Psoas muscle (tissue), 8 donors: ENCODE results near the gene NADSYN1. TPM values are rescaled to one million over a fixed set of nuclear protein-coding genes. Genes with fewer than 3 reads are reported as not detected.

Source experiments
- ATAC-seq, 4 donors: fragments of 200-7000 bp; cut with Tn5 transposase; one replicate each; pipeline ENCODE4 v1.9.1; 2020; ENCODE audit warnings: moderate library complexity in 3 of 4, mild to moderate bottlenecking in 2 of 4
- DNase-seq, 2 donors: peaks; one replicate each; pipeline ENCODE4 v3.0.0-alpha.2; 2020
- H3K27ac ChIP-seq: fragments of 200-600 bp; one replicate; pipeline ENCODE4 v1.8.0; 2022
- H3K27me3 ChIP-seq, 3 donors: fragments of 200-600 bp in 1 of 3; one replicate each; pipeline versions ENCODE4 v1.6.1 to v1.8.0; 2013 to 2022; ENCODE audit warnings: low read length in 2 of 3, mild to moderate bottlenecking in 2 of 3, moderate library complexity in 1 of 3; ENCODE audit not compliant: insufficient read depth in 3 of 3
- H3K36me3 ChIP-seq, 2 donors: fragments of 200-600 bp in 1 of 2; one replicate each; pipeline versions ENCODE4 v1.6.1 to v1.8.0; 2013 to 2022; ENCODE audit warnings: low read depth in 1 of 2, mild to moderate bottlenecking in 1 of 2, moderate library complexity in 1 of 2; ENCODE audit not compliant: insufficient read depth in 1 of 2
- H3K4me1 ChIP-seq: fragments of 200-600 bp; one replicate; pipeline ENCODE4 v1.8.0; 2022
- H3K4me3 ChIP-seq: fragments of 200-600 bp; one replicate; pipeline ENCODE4 v1.8.0; 2022; ENCODE audit warnings: mild to moderate bottlenecking
- H3K9me3 ChIP-seq: fragments of 200-600 bp; one replicate; pipeline ENCODE4 v1.8.0; 2022
- WGBS, 3 donors: extraction: QIAGEN DNeasy Blood & Tissue Kit; methylation state at CpG; one replicate each; pipeline versions ENCODE4 v1.1.6 to v1.1.7; 2013; 5-methylcytosine and 5-hydroxymethylcytosine counted together
- intact Hi-C, 2 donors: fragments of 100-400 bp; cut with DNase I; formaldehyde crosslinking; loops; one replicate each; pipeline versions ENCODE4 v1.11.0 to v1.14.2; 2022
- polyA plus RNA-seq, 3 donors: library from polyadenylated mRNA; stranded (reverse); fragments of 200-250 nt; gene quantifications; one replicate each; pipeline ENCODE4 v1.2.3, GENCODE V29; 2013
- total RNA-seq, 4 donors: library from RNA; stranded (reverse); fragmentation: NEBNext Ultra II Directional in 2 of 4; extraction: Animal tissue kit (Norgen Biotek cat#: 25700) in 2 of 4; gene quantifications; one replicate each; pipeline versions ENCODE4 v1.2.1 to v1.2.4, GENCODE V29; 2021 to 2023
- TF ChIP-seq, protein P1 (sequence below): fragments of 200-600 bp; IDR thresholded peaks from one replicate; pipeline ENCODE4 v1.8.0; 2022; ENCODE audit warnings: antibody characterized with exemption
- donor health status: healthy with polysubstance abuse.
- donor health status: DM: no; HTN: no; CAD: no; lungs with moderate emphysema.
- donor health status: Bipolar disorder and iron deficiency.
- donor health status: healthy.
- donor health status: DM: yes; HTN: yes; CAD: no.
- donor health status: DM: no; HTN: no; CAD: no.
- donor health status: DM: no; HTN: no; CAD: no.
- donor health status: DM: yes; HTN: yes; CAD: no.

The NADSYN1 gene
- total and polyA plus RNA-seq, 7 donors, result 7.8 to 19.3 (median 13.0) TPM

DNA sequence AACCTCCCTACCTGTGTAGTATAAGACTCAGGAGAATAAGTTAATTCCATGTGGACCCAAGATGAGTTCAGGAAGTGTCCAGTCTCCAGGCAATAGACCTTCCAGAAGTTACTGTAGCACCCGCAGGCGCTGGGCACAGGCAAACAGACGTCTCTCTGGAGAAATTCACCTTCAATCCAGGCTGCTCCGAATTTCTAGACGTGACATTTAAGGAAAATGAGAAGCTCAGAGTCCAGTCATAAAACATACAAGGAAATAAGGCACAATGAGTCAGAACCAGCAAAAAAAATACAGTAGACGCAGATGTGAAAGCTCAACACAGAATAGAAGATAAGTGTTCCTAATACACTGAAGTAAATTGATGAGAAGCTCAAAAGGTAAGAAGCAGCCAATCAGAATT, 14.2 kb downstream of the NADSYN1 start:
- 97% methylated on average over 6 of the region's 6 CpGs for WGBS, 3 donors
- Histone ChIP-seq H3K36me3 (peaks cover 0 to 48% of the 10 kb centered on the region in 2 donors), H3K4me1 (no peaks in the 10 kb centered on the region), H3K4me3 (no peak overlapping the region), H3K27ac (no peak overlapping the region), H3K9me3 (no peaks in the 10 kb centered on the region), H3K27me3 (no peaks in the 10 kb centered on the region)
- ATAC-seq (no peak), DNase-seq (no peak)
- TF ChIP-seq, protein P1, sequence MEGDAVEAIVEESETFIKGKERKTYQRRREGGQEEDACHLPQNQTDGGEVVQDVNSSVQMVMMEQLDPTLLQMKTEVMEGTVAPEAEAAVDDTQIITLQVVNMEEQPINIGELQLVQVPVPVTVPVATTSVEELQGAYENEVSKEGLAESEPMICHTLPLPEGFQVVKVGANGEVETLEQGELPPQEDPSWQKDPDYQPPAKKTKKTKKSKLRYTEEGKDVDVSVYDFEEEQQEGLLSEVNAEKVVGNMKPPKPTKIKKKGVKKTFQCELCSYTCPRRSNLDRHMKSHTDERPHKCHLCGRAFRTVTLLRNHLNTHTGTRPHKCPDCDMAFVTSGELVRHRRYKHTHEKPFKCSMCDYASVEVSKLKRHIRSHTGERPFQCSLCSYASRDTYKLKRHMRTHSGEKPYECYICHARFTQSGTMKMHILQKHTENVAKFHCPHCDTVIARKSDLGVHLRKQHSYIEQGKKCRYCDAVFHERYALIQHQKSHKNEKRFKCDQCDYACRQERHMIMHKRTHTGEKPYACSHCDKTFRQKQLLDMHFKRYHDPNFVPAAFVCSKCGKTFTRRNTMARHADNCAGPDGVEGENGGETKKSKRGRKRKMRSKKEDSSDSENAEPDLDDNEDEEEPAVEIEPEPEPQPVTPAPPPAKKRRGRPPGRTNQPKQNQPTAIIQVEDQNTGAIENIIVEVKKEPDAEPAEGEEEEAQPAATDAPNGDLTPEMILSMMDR, result no peak
- intact Hi-C loops, result no loop called here

DNA sequence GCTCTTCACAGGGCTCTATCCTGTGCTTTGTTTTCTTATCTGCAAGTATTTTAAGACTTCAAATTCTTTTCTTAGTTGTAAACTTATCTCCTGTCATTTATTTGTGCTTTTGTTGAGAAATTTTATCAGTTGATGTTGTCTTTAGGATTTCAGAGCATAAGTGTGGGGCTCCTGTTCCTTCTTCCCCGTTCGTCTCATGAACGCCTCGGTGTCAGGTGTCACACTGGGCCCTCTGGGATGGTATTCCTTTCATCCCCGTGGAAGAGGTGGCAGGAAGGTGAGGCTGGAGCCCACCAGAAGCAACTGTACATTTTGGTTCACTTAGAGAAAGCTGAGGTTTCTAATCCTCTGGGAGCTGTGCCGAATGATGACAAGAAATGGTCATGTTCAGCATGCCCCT, 17.9 kb downstream of the NADSYN1 start:
- no peaks in the 10 kb centered on the region for H3K4me1 ChIP-seq
- H3K27ac ChIP-seq, result no peak overlapping the region
- H3K27me3 ChIP-seq, result no peaks in the 10 kb centered on the region
- H3K4me3 ChIP-seq, result no peak overlapping the region
- peaks cover 0 to 63% of the 10 kb centered on the region in 2 donors for H3K36me3 ChIP-seq
- intact Hi-C loops, result no loop called here
- H3K9me3 ChIP-seq, result no peaks in the 10 kb centered on the region
- ATAC-seq (no peak), DNase-seq (no peak)
- 51 to 66% (median 55%) methylated on average over 6 of the region's 6 CpGs for WGBS, 3 donors
- TF ChIP-seq, protein P1, result no peak

DNA sequence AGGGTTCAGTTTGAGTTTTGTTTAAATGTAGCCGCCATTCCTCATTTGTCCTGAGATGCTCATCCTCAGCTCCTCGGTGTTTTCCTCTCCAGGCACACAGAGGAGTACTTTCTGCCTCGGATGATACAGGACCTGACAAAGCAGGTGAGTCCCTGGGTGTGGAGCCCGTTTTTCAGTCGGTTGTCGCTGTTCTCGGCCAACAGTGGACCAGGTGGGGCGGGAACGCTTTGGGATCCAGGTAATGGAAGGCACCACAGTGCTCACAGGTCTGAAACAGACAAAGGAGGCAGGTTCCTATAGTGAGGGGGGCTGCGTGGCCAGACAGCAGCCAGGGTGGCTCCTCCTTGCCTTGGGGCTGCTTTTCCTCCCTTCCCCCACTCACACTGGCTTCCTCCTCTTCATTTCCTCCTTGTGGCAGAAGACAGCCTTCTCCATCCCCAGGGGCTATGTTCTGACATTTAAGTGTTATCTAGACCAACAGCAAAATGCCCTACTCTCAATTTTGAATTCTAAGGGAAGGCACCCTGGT, 19.4 kb downstream of the NADSYN1 start:
- H3K4me3 ChIP-seq, result no peak overlapping the region
- no peak overlapping the region for H3K27ac ChIP-seq
- H3K36me3 ChIP-seq, result peaks cover 0 to 72% of the 10 kb centered on the region in 2 donors
- intact Hi-C loops, result no loop called here
- no peaks in the 10 kb centered on the region for H3K27me3 ChIP-seq
- no peaks in the 10 kb centered on the region for H3K4me1 ChIP-seq
- TF ChIP-seq, protein P1, result no peak
- 91 to 96% (median 95%) methylated on average over 10 of the region's 10 CpGs for WGBS, 3 donors
- ATAC-seq, result no peak
- H3K9me3 ChIP-seq, result no peaks in the 10 kb centered on the region
- DNase-seq, result no peak

DNA sequence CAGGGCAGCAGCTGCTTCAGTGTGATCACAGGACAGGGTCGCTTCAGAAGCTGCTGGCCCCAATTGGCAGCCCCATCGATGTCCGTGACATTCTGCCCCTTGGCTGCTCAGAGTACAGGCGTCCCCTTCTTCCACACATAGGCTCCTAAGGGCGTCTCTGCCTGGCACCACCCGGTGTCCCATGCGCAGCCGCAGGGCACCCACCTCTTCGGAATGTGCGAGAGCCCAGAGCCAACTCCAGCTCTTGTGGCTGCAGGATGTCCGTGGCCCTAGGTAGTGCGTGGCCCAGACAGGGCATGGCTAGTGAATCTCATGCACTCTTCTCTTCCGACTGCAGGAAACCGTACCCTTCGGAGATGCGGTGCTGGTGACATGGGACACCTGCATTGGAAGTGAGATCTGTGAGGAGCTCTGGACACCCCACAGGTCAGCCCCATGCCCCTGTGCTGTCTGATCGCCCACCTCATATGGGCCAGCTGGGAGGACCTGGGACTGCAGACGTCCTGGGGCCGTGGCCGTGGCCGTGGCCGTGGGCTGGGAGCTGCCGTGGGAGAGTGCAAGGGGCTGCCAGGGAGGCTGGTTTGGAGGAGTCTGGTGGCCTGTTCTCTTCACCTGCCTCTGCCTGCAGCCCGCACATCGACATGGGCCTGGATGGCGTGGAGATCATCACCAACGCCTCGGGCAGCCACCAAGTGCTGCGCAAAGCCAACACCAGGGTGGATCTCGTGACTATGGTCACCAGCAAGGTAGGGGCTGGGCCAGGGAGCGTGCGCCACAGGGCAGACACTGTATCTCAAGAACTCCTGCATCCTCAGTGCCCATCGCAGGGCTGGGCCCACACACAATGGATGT, 20.2 kb downstream of the NADSYN1 start:
- Histone ChIP-seq H3K4me3 (no peak overlapping the region), H3K27ac (no peak overlapping the region), H3K27me3 (no peaks in the 10 kb centered on the region), H3K36me3 (peaks cover 0 to 72% of the 10 kb centered on the region in 2 donors), H3K4me1 (no peaks in the 10 kb centered on the region), H3K9me3 (no peaks in the 10 kb centered on the region)
- ATAC-seq (no peak), DNase-seq (no peak)
- WGBS, 3 donors, result 93 to 95% (median 95%) methylated on average over 33 of the region's 33 CpGs
- intact Hi-C loops, result no loop called here
- TF ChIP-seq, protein P1, result no peak

DNA sequence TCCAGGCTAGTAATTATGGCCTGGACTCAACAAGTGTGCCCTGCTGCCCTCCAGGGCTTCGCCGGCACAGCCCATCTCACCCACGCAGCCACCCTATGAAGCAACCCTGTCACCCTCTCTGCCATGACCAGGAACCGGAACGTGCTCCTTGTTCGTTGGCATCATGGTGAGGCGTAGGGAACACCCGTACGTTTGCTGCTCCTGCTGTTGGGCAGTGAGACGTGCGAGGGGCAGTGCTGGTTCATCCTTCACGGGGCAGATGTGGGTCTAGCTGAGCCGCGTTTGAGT, 20.7 kb downstream of the NADSYN1 start:
- H3K4me3 ChIP-seq, result no peak overlapping the region
- H3K9me3 ChIP-seq, result no peaks in the 10 kb centered on the region
- no peaks in the 10 kb centered on the region for H3K4me1 ChIP-seq
- H3K27me3 ChIP-seq, result no peaks in the 10 kb centered on the region
- DNase-seq (no peak), ATAC-seq (no peak)
- intact Hi-C loops, result no loop called here
- no peak overlapping the region for H3K27ac ChIP-seq
- peaks cover 0 to 76% of the 10 kb centered on the region in 2 donors for H3K36me3 ChIP-seq
- 96 to 98% (median 96%) methylated on average over 14 of the region's 14 CpGs for WGBS, 3 donors
- TF ChIP-seq, protein P1, result no peak
